ENCODE measurements around the gene ZNF793.

Gene ZNF793

GRCh38 chr19:37565370-37565669, 58.6 kb downstream of the ZNF793 start:
- DNase-seq (ENCODE audit: low read depth, low spot score): no peak

- no peak for DNase-seq (ENCODE audit: low read depth, low spot score)
Observed at GRCh38 chr19:37572203-37572602, 65.5 kb downstream of the ZNF793 start.

GRCh38 chr19:37583340-37583739, 76.6 kb downstream of the ZNF793 start:
- no peak for DNase-seq (ENCODE audit: low read depth, low spot score)
